Astrocyte of the cerebellum (primary cell): Measurements from ENCODE around the gene HUWE1.

Experiments used
- DNase-seq: peaks from one replicate; pipeline ENCODE4 v3.0.0-alpha.2; 2011; ENCODE audit warnings: low read depth
- H3K4me3 ChIP-seq: 2 replicates; pipeline ENCODE4 v1.5.1; 2011; ENCODE audit warnings: mild to moderate bottlenecking, low read depth, low read length, moderate library complexity
- in situ Hi-C: cut with HindIII; loops from 2 replicates; pipeline ENCODE4 v1.10.0; 2017; ENCODE audit warnings: low sequenced_read_pairs
- TF ChIP-seq, protein P1 (sequence below): IDR thresholded peaks from 2 replicates; pipeline ENCODE4 v1.5.1; 2012; ENCODE audit warnings: low read length, low read depth, moderate library complexity, mild to moderate bottlenecking; ENCODE audit errors: missing control alignments

The HUWE1 gene

DNA sequence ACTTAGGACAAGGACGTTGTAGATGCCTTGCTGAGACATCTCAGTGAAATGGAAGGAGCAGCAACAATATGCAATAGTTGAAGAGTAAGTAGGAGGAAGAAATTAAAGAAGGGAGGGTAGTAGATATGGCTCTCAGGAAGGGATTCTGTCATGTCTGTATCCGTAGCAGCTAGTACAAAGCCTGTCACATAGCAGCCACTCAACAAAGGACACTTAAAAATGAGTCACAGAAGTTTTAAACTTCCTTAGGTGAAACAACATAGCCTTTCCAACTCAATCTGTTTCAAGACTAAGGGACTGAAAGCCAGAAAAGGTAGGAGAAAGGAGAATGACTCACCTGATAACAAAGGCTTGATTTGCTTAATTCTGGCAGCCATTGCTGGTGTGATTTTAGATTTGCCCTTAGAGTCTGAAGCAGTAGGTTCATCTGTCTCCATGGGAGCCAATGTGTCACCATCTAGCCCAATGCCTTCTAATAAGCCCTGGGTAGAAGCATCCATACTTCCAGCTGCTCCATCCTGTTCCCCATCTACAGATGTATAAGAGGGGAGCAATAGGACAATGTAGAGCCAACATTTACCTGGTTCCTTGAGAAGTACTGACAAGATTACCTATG is 86.6 kb downstream of the HUWE1 start:
- TF ChIP-seq, protein P1, sequence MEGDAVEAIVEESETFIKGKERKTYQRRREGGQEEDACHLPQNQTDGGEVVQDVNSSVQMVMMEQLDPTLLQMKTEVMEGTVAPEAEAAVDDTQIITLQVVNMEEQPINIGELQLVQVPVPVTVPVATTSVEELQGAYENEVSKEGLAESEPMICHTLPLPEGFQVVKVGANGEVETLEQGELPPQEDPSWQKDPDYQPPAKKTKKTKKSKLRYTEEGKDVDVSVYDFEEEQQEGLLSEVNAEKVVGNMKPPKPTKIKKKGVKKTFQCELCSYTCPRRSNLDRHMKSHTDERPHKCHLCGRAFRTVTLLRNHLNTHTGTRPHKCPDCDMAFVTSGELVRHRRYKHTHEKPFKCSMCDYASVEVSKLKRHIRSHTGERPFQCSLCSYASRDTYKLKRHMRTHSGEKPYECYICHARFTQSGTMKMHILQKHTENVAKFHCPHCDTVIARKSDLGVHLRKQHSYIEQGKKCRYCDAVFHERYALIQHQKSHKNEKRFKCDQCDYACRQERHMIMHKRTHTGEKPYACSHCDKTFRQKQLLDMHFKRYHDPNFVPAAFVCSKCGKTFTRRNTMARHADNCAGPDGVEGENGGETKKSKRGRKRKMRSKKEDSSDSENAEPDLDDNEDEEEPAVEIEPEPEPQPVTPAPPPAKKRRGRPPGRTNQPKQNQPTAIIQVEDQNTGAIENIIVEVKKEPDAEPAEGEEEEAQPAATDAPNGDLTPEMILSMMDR: no peak
- in situ Hi-C loops: no loop called here
- DNase-seq: no peak
- no peak overlapping the region for H3K4me3 ChIP-seq

DNA sequence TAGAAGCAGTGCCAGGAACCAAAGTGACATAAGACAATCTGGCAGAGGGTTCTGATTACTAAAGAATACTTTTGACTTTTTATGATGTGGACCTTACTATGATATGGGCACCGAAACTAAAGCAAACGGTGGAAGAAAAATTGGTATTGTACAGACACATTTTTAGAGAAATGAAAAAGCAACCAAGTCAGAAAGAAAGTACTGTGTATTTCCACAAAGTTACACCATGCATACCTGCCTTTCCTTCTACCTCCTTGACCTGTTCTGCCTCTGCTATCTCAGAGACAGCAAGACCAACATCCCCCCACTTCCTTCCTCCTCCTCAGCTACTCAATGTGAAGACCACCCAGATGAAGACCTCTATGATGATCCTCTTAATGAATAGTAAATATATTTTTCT is 88.3 kb downstream of the HUWE1 start:
- in situ Hi-C loops: no loop called here
- DNase-seq: no peak
- no peak overlapping the region for H3K4me3 ChIP-seq
- TF ChIP-seq, protein P1: no peak

DNA sequence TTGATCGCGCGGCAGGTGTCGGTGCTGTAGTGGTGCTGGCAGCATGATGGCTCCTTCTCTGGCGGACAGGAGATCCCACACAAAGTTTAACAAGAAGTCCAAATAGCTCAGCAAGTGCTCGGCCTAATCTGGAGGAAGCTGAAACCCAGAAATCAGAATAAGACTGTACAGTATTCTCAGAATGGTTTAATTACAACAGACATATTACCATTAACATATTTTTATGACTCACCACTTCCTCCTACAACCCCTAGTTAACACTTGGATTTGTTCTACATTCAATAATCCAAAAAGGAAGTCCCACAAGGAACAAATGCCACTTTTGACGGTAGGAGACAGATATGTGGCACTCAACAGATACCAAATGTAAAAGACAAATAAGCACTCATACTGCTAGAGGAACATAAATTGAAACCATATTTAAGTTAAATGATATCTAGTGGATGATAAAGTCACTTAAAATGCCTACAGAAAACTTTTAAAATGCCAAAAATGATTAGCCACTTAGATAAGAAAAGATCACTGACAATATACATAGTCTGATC is 91.2 kb downstream of the HUWE1 start:
- TF ChIP-seq, protein P1: no peak
- no peak overlapping the region for H3K4me3 ChIP-seq
- DNase-seq: no peak
- in situ Hi-C loops: no loop called here

DNA sequence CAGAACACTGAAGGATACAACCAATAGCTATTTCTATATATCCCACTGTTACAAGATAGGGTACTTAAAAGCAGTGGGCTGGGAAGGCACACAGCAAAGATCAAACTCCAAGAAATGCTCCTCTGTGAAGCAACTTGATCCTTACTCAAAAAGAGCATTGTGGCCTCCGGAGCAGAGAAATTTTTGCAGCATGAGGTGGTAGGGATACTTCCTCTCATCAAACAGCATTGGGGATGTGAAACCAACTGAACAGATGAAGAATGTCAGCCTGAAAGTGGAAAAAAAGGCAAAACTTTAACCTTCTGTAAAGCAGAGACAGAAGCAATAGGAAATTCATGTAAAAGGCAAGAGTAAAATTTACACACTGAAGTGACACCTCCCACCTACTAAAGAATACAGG is 92.2 kb downstream of the HUWE1 start:
- TF ChIP-seq, protein P1: no peak
- H3K4me3 ChIP-seq: no peak overlapping the region
- no peak for DNase-seq
- in situ Hi-C loops: no loop called here

DNA sequence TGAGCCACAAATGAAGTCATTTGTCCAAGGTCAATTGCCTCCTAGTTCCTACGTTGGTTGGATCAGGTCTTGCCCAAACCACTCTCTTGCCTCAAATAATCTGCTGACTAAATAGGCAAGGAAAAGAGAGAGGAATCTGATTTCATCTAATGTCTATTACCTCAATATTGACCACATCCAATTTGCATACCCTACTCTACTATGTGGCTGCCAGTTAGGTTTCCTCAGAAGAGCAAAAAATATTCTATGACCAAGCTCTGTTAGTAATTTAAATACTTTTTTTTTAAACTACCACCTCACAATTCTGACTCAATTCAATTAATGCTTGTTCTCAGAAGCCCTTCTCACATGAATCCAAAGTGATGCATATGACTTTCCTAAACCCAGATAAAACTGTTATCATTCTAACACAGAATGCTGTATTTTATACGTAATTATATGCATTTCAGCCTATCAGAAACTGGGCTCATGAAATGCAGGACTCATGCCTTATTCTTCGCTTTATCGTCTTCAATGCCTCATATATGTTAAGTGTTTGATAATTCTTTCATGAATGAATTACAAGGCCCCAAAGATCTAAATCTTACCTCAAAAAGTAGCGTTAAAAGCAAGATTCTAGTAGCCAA is 98.6 kb downstream of the HUWE1 start:
- no peak overlapping the region for H3K4me3 ChIP-seq
- in situ Hi-C loops: no loop called here
- DNase-seq: no peak
- TF ChIP-seq, protein P1: no peak

- H3K4me3 ChIP-seq: no peak overlapping the region
- in situ Hi-C loops: no loop called here
- no peak for DNase-seq
- TF ChIP-seq, protein P1: no peak
Measured at GRCh38 chrX:53584891-53585290, 101.6 kb downstream of the HUWE1 start.
